SJCRH30 (cell line): ENCODE results near the gene BMP6. TPM values are rescaled to one million over a fixed set of nuclear protein-coding genes. Genes with fewer than 3 reads are reported as not detected.

Experiments used
- DNase-seq, 2 experiments: peaks; one replicate each; pipeline ENCODE4 v3.0.0-alpha.2; 2015 to 2020
- H3K27ac ChIP-seq: fragments of 250-450 bp; sonication (Bioruptor Pico); 2 replicates; pipeline ENCODE4 v1.5.1; 2020; ENCODE audit warnings: mild to moderate bottlenecking, moderate library complexity
- H3K27me3 ChIP-seq: fragments of 250-450 bp; sonication (Bioruptor Pico); 2 replicates; pipeline ENCODE4 v1.5.1; 2020; ENCODE audit warnings: mild to moderate bottlenecking, moderate library complexity
- H3K36me3 ChIP-seq: fragments of 250-450 bp; sonication (Bioruptor Pico); 2 replicates; pipeline ENCODE4 v1.5.1; 2020; ENCODE audit warnings: mild to moderate bottlenecking, moderate library complexity
- H3K4me1 ChIP-seq: fragments of 250-450 bp; sonication (Bioruptor Pico); 2 replicates; pipeline ENCODE4 v1.5.1; 2020; ENCODE audit warnings: mild to moderate bottlenecking, moderate library complexity
- H3K4me3 ChIP-seq: fragments of 250-450 bp; sonication (Bioruptor Pico); 2 replicates; pipeline ENCODE4 v1.5.1; 2020; ENCODE audit warnings: mild to moderate bottlenecking, moderate library complexity
- H3K9me3 ChIP-seq: fragments of 250-450 bp; sonication (Bioruptor Pico); replicated peaks from 2 replicates; pipeline ENCODE4 v1.5.1; 2020; ENCODE audit warnings: mild to moderate bottlenecking, moderate library complexity
- total RNA-seq: library from RNA; depleted of rRNA; stranded (reverse); fragments of >200 nt; shearing (Covaris generic); gene quantifications from 2 replicates; pipeline ENCODE4 v1.2.3, GENCODE V29; 2014

Gene BMP6
- total RNA-seq, 1 experiment from 2014 or later, result 2.2 TPM

GRCh38 chr6:7727946-7728854 lies 2.3 kb downstream of the BMP6 start:
- no peaks in the 10 kb centered on the region for H3K36me3 ChIP-seq
- no peaks in the 10 kb centered on the region for H3K4me1 ChIP-seq
- H3K4me3 ChIP-seq, result peak overlapping the region; percentile 61
- H3K27ac ChIP-seq, result no peak overlapping the region
- no peaks in the 10 kb centered on the region for H3K9me3 ChIP-seq
- H3K27me3 ChIP-seq, result peaks cover 4% of the 10 kb centered on the region; the same call in 1 of the 2 replicates
- DNase-seq, result peak; percentile 3 to 4

GRCh38 chr6:7728855-7729590 lies 3.1 kb downstream of the BMP6 start:
- Histone ChIP-seq H3K4me3 (no peak overlapping the region), H3K4me1 (no peaks in the 10 kb centered on the region), H3K27ac (no peak overlapping the region), H3K9me3 (no peaks in the 10 kb centered on the region), H3K27me3 (peaks cover 4% of the 10 kb centered on the region; the same call in 1 of the 2 replicates), H3K36me3 (no peaks in the 10 kb centered on the region)
- DNase-seq, result no peak

GRCh38 chr6:7730001-7730783 lies 4.3 kb downstream of the BMP6 start:
- Histone ChIP-seq H3K9me3 (no peaks in the 10 kb centered on the region), H3K4me1 (no peaks in the 10 kb centered on the region), H3K27me3 (peaks cover 4% of the 10 kb centered on the region; the same call in 1 of the 2 replicates), H3K27ac (no peak overlapping the region), H3K4me3 (no peak overlapping the region), H3K36me3 (no peaks in the 10 kb centered on the region)
- no peak for DNase-seq

GRCh38 chr6:7730784-7731227 lies 4.9 kb downstream of the BMP6 start:
- Histone ChIP-seq H3K4me1 (no peaks in the 10 kb centered on the region), H3K27me3 (0 out of 2 replicates have a peak, but pooled peaks cover 4% of the 10 kb centered on the region), H3K27ac (no peak overlapping the region), H3K4me3 (no peak overlapping the region), H3K9me3 (no peaks in the 10 kb centered on the region), H3K36me3 (no peaks in the 10 kb centered on the region)
- DNase-seq, result no peak

- H3K4me3 ChIP-seq, result no peak overlapping the region
Measured at GRCh38 chr6:7731294-7731693, 5.4 kb downstream of the BMP6 start.

GRCh38 chr6:7732228-7732627 lies 6.3 kb downstream of the BMP6 start:
- Histone ChIP-seq H3K27ac (no peak overlapping the region), H3K4me3 (no peak overlapping the region), H3K36me3 (no peaks in the 10 kb centered on the region), H3K4me1 (no peaks in the 10 kb centered on the region), H3K9me3 (no peaks in the 10 kb centered on the region), H3K27me3 (0 out of 2 replicates have a peak, but pooled peaks cover 4% of the 10 kb centered on the region)
- no peak for DNase-seq

More at GRCh38 chr6:7731294-7731693, 5.4 kb downstream of the BMP6 start:
- no peak for DNase-seq
- Histone ChIP-seq H3K36me3 (no peaks in the 10 kb centered on the region), H3K27ac (no peak overlapping the region), H3K9me3 (no peaks in the 10 kb centered on the region), H3K27me3 (0 out of 2 replicates have a peak, but pooled peaks cover 4% of the 10 kb centered on the region), H3K4me1 (no peaks in the 10 kb centered on the region)

GRCh38 chr6:7734707-7735383 lies 8.9 kb downstream of the BMP6 start:
- H3K4me3 ChIP-seq, result no peak overlapping the region
- H3K27ac ChIP-seq, result no peak overlapping the region
- H3K9me3 ChIP-seq, result no peaks in the 10 kb centered on the region
- H3K27me3 ChIP-seq, result no peaks in the 10 kb centered on the region
- no peaks in the 10 kb centered on the region for H3K36me3 ChIP-seq
- no peaks in the 10 kb centered on the region for H3K4me1 ChIP-seq
- DNase-seq, result no peak

- Histone ChIP-seq H3K4me3 (no peak overlapping the region), H3K27me3 (no peaks in the 10 kb centered on the region; the same call in 1 of the 2 replicates), H3K27ac (no peak overlapping the region), H3K36me3 (no peaks in the 10 kb centered on the region), H3K9me3 (no peaks in the 10 kb centered on the region), H3K4me1 (no peaks in the 10 kb centered on the region)
- DNase-seq, result no peak
Measured at GRCh38 chr6:7737106-7737505, 11.2 kb downstream of the BMP6 start.

- no peaks in the 10 kb centered on the region; the same call in 1 of the 2 replicates for H3K27me3 ChIP-seq
- H3K9me3 ChIP-seq, result no peaks in the 10 kb centered on the region
- no peak overlapping the region for H3K27ac ChIP-seq
- no peaks in the 10 kb centered on the region for H3K4me1 ChIP-seq
- no peaks in the 10 kb centered on the region for H3K36me3 ChIP-seq
- DNase-seq, result no peak
- H3K4me3 ChIP-seq, result no peak overlapping the region
Measured at GRCh38 chr6:7737867-7738266, 12.0 kb downstream of the BMP6 start.

GRCh38 chr6:7742223-7742785 lies 16.4 kb downstream of the BMP6 start:
- no peak overlapping the region for H3K27ac ChIP-seq
- H3K27me3 ChIP-seq, result no peaks in the 10 kb centered on the region; the same call in 1 of the 2 replicates
- no peaks in the 10 kb centered on the region for H3K9me3 ChIP-seq
- no peak for DNase-seq
- no peak overlapping the region for H3K4me3 ChIP-seq
- H3K36me3 ChIP-seq, result no peaks in the 10 kb centered on the region
- H3K4me1 ChIP-seq, result no peaks in the 10 kb centered on the region

GRCh38 chr6:7745942-7746341 lies 20.0 kb downstream of the BMP6 start:
- Histone ChIP-seq H3K36me3 (no peaks in the 10 kb centered on the region), H3K9me3 (no peaks in the 10 kb centered on the region), H3K27ac (no peak overlapping the region), H3K4me3 (no peak overlapping the region), H3K27me3 (no peaks in the 10 kb centered on the region; the same call in 1 of the 2 replicates), H3K4me1 (no peaks in the 10 kb centered on the region)
- DNase-seq, result no peak

- Histone ChIP-seq H3K4me1 (no peaks in the 10 kb centered on the region), H3K27me3 (no peaks in the 10 kb centered on the region; the same call in 1 of the 2 replicates)
Measured at GRCh38 chr6:7747016-7747415, 21.1 kb downstream of the BMP6 start.

GRCh38 chr6:7747433-7747832 lies 21.5 kb downstream of the BMP6 start:
- Histone ChIP-seq H3K27me3 (no peaks in the 10 kb centered on the region; the same call in 1 of the 2 replicates), H3K4me3 (no peak overlapping the region), H3K27ac (no peak overlapping the region), H3K9me3 (no peaks in the 10 kb centered on the region), H3K36me3 (no peaks in the 10 kb centered on the region), H3K4me1 (no peaks in the 10 kb centered on the region)
- no peak for DNase-seq

More at GRCh38 chr6:7747016-7747415, 21.1 kb downstream of the BMP6 start:
- no peaks in the 10 kb centered on the region for H3K36me3 ChIP-seq
- H3K27ac ChIP-seq, result no peak overlapping the region
- H3K9me3 ChIP-seq, result no peaks in the 10 kb centered on the region
- no peak overlapping the region for H3K4me3 ChIP-seq
- DNase-seq, result no peak
